CD4-positive, alpha-beta T cell treated with Interleukin-6 for 4 hours (primary cell): ENCODE data around the gene PROK2.

Source experiments
- DNase-seq: peaks from one replicate; pipeline ENCODE4 v3.0.0-alpha.2; 2020; ENCODE audit warnings: mixed read lengths

PROK2 gene

DNA sequence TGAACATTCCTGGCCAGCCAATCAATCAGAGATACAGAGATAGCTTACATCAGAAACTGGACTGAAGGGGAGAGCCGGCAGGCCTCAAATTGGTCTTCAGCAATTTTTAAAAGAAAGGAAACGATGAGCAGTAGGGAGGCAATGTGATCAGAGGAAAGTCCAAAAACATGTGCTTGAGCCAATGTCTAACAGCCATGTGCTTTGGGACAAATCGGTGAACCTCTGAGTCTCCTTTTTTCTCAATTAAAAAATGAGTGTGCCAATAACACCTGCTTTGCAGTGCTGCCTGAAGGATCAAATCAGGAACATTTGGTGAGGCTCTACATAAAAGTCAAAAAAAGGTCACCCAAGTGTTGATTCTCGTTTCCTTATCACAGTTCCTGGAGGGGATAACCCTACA is 52.3 kb downstream of the PROK2 start:
- DNase-seq: no peak

DNA sequence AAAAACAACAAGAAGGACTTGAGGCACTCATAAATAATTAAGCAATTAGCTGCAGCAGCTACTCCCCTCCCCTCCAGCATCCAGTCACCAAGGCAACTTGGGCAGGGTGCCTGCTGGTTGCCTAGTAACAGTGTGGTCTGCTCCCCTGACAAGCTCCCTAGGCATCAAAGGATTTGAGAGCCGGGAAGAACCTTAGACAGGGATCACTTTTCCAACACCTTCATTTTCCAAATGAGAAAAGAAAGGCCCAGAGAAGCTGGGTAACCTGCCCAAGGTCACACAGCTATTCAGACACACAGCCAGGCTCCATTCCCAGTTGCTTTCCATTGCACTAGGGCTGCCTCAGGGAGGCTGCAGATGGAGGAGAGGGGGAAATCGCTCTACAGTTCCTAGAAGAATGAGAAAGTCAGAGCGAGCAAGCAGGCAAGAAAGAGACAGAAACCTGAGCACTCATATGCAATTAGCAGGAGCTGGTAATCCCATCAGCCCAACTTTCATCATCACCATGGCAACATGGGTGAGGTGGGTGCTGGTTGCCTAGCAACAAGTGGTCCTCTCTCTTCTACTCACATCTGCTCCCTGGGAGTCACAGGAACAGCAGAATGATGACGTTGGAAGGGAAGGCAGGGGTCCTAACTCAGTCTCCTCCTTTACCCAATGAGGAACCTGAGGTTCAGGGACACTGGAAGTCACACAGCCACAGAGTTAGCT is 56.2 kb downstream of the PROK2 start:
- no peak for DNase-seq

DNA sequence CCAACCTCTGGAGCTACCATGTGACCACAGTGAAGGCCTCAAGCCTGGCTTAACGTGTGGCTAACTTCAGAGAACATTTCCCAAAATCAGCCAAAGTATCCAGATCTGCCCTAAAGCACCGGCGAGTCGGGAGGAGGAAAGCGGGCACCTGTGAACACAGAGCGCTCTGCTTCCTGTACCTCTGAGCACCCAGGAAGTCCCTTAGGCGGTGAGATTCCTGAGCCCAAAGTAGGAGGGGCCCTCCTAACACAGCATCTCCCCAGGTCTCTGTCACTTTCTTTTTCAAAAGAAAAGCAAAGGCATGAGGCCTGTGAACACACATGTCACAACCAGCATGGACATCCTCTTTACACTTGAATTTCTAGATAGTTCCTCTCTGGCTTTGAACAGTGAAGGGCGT is 58.8 kb downstream of the PROK2 start:
- peak; percentile 73 for DNase-seq

DNA sequence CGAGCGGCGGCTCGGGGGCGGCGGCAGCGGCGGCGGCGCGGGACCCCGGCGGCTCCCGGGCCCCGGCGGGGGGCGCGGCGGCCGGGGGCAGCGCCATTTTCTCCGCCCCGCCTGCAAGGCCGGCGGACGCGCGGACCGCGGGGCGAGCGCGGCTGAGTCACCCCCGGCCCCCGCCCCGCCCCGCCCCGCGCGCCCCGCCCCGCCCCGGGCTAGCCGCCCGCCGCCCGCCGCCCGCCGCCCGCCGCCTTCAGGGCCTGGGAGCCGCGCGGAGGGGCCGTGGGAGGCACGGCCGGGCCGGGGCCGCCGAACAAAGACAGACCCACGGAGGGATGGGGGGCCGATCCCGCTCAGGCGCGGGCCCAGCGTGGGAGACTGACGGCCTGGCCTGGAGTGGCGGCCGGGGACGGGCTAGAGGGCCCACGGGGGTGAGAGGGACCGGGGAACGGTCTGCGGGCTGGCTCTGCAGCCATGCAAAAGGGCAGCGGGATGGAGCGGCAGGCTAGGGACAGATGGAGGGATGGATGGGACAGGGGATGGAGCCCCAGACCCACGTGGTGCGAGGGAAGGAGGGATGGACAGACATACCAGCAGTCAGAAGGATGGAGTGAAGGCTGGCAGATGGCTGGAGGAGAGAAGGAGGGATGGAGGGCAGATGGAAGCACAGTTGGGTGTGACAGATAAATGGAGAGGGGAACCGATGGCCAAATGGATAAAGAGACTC is 59.5 kb downstream of the PROK2 start, which contains the start of gene EIF4E3:
Gene EIF4E3 (minus strand): TSS at position 132 of the 721 bp plus-strand sequence. CDS start 35 bp downstream, at position 97.
- DNase-seq: peak; percentile 63

DNA sequence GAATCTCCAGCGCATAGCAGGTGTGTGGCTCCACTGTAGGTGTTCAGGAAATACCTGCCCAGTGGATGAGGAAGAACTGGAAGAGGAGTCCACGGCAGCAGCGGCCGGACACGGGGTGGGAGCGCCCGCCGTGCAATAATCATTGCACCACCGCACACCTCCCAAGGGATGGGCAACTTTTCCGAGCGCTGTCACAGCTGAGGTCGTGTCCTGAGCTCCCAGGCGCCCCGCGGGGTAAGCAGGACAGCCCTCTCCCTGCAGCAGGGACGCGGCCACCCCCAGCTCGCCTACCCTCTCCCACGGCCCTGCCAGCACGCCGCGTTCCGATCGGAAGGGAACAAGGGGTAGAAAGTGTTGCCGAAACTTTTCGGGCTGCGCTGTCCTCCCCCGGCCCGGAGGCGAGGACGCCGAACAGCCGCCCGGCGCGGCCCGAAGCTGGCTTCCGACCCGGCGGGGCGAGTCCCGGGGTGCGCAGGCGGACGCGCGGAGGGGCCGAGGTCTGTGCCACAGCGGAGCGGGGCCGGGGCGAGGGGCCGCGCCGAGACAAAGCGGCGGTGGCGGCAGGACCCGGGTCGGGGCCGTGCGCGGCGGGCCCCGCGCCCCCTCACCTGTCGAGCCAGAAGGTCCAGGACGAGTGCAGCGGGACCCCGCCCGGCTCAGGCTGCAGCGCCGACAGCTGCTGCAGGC is 60.2 kb downstream of the PROK2 start:
- peak; percentile 38 for DNase-seq

DNA sequence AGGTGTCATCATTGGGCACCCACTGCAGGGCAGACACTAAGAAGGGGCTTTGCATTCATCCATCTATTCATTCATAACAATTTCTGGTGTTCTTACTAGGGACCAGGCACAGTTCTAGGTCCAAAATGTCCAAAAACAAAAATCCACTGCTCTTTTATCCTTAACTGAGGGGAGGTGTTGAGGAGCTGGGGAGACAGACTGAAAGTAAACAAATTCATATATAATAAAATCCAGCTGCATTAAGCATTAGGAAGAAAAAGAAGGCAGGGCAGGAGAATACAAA is 60.8 kb downstream of the PROK2 start:
- DNase-seq: no peak

DNA sequence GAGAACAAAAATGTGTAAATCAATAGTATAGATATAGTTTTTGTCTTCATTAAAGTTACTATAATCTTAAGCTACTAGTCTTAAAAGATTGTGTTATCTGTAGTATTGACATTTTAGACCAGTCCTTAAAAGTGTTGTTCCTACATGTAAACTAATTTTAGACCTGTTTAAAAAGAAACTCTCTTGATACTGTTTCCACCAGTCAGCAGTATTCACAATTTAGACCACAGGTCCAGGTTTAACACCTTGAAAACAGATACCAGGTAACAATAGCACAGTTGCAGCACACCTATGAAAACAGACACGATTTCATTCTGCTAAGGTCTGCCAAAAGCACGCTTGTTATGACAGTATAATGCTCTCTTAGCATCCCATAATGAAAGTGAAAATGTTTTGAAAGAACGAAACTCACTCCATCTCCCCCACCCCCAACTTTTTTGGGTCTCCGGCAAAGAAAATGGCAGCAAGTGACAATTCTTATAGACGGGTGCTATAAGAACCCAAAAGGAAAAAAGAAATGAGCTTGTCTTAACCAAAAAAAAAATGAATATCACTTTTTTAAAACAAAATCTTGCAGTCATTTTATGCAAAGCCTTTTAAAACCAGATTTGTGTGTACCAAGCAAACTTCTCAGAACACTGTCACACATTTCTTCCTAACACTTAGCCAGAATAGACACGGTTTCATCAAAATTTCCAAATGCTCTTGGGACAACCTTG is 61.3 kb downstream of the PROK2 start:
- peak; percentile 73 for DNase-seq

DNA sequence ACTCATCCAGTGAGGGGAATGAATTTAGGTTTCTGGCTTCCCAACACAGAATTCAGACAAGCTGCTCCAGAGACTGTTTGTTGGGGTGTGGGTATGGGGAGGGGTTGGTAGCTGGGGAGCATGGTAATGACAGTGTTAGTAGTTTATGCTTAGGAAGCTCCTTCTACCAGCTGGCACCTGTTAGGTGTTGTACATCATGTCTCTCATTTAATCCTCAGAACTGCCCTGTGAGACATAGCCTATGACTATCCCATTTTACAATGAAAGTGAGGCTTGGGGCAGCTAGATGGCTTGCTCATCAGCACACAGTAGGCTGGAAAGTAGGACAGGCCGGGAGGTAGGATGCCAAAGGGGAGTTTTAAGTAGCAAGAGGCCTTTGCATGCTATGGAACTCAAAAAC is 62.3 kb downstream of the PROK2 start:
- DNase-seq: no peak
